Measurements from ENCODE around the gene AP4S1. TPM values are rescaled to one million over a fixed set of nuclear protein-coding genes. Genes with fewer than 3 reads are reported as not detected.
"Not testable (repeated sequence)": the region's sequence is repeated elsewhere in the genome, so short reads cannot be mapped to it uniquely, and the experiment has no call there.

AP4S1 gene
- polyA plus RNA-seq, 3 donors: 2.4 to 7.4 (median 3.0) TPM

- 86 to 91% (median 87%) methylated on average over 3 of the region's 3 CpGs for WGBS, 3 donors
- no peak overlapping the region for H3K27ac ChIP-seq (ENCODE audit: low read depth, low read length)
Measured at GRCh38 chr14:31069343-31069742, 43.9 kb downstream of the AP4S1 start.

DNA sequence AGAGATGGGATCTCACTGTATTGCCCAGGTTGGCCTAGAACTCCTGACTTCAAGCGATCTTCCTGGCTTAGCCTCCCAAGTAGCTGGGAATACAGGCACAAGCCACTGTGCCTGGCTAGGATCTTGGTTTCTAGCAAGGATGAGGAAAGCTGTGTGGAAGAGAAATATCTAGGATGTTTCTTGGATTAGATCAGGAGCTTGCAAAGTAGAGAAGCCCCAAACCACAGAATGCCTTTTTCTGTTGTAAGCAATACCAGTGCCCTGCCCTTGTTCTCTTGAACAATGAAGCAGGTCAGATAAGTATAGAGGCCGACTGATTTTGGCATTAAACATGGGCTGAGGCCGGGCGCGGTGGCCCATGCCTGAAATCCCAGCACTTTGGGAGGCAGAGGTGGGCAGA, 45.0 kb downstream of the AP4S1 start:
- H3K27ac ChIP-seq (ENCODE audit: low read depth, low read length): no peak overlapping the region
- 93 to 96% (median 95%) methylated on average over 5 of the region's 5 CpGs for WGBS, 3 donors

- no peak overlapping the region for H3K27ac ChIP-seq (ENCODE audit: low read depth, low read length)
- WGBS, 3 donors: 91 to 100% (median 95%) methylated on average over 2 of the region's 2 CpGs
Measured at GRCh38 chr14:31071151-31071550, 45.7 kb downstream of the AP4S1 start.

GRCh38 chr14:31075144-31075543, 49.7 kb downstream of the AP4S1 start:
- WGBS, 3 donors: 94 to 96% (median 96%) methylated on average over 2 of the region's 2 CpGs

GRCh38 chr14:31078766-31079165, 53.3 kb downstream of the AP4S1 start:
- 35 to 58% (median 44%) methylated on average over 2 of the region's 2 CpGs for WGBS, 3 donors
- H3K27ac ChIP-seq (ENCODE audit: low read depth, low read length): no peak overlapping the region

More at GRCh38 chr14:31075144-31075543, 49.7 kb downstream of the AP4S1 start:
- no peak overlapping the region for H3K27ac ChIP-seq (ENCODE audit: low read depth, low read length)

GRCh38 chr14:31080056-31080455, 54.6 kb downstream of the AP4S1 start:
- 53 to 65% (median 57%) methylated on average over 3 of the region's 3 CpGs for WGBS, 3 donors
- no peak overlapping the region for H3K27ac ChIP-seq (ENCODE audit: low read depth, low read length)

DNA sequence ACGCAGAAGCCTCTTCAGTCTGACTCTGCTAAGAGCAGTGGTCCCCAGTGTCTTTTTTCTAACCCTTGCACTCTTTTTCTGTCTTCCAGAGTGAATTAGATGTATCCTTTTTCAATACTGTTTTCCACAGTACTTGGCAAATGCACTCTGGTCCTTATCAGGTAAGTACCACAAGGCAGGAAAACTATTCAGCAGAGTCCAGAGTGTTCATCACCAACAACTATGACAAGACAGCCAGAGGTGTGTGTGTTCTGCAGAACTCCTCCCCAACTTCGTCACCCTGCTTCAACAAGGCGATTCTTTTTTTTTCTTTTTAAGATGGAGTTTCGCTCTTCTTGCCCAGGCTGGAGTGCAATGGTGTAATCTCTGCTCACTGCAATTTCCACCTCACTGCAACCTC, 55.0 kb downstream of the AP4S1 start:
- WGBS, 3 donors: 87 to 89% (median 89%) methylated on average over 4 of the region's 4 CpGs

DNA sequence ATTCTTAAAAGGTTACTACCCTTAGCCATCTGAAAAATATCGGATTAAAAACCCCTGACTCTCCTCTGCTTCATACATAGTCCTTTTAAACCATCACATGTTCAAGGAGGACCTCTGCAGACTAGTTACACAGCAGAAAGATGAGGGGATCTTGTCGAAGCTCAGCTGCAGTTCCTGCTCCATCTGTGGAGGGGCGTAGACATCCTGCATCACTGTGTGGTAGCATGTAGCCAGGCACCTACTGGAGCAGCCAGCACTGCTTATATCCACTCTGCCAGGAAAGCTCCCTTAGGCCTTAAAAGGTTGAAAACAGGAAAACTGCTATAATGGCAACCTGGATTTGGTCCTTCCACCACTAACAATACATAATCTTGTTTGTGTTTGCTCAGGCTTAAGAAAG, 58.3 kb downstream of the AP4S1 start:
- WGBS, 3 donors: 84 to 93% (median 89%) methylated on average over 3 of the region's 3 CpGs
- H3K27ac ChIP-seq (ENCODE audit: low read depth, low read length): no peak overlapping the region

More for the DNA sequence above, 55.0 kb downstream of the AP4S1 start:
- no peak overlapping the region for H3K27ac ChIP-seq (ENCODE audit: low read depth, low read length)

DNA sequence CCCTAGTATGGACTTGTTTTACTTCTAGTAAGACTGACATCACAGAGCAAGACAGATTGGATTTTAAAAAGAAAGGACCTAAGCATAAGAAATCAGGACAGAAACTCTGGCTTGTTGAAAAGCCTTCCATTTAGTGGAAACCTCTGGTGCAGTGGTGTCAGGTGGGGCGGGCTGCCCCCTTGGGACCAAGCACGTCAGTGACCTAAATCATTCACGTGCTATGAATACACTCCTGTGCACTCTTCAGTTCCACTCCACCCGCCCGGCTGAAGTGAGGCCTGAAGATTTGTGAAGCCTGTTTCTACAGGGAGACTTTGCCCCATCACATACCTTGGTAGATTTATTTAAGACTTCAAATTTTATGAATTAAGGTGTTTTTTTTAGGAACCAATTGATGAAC, 58.9 kb downstream of the AP4S1 start:
- no peak overlapping the region for H3K27ac ChIP-seq (ENCODE audit: low read depth, low read length)
- WGBS, 3 donors: 87 to 88% (median 88%) methylated on average over 5 of the region's 5 CpGs

DNA sequence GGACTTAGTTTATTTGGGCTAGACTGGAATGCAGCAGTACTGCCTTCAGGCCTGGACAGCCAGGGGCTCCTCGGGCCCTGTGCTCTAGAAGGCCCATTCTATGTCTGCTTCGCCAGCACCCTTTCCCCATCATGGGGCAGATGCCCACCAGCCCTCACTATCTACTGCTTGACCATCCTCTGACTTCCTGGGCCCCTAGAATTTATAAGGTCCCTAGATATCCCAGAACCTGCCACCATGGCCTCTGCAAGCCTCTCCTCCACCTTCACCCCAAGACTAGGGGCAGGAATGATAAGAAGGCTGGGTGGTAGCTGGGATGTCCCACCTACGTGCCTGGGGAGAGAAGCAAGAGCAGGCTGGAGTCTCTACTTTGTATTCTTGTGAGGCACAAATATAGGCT, 59.6 kb downstream of the AP4S1 start:
- H3K27ac ChIP-seq (ENCODE audit: low read depth, low read length): no peak overlapping the region
- 95 to 100% (median 100%) methylated on average over 3 of the region's 3 CpGs for WGBS, 3 donors

- 79 to 95% (median 87%) methylated on average over 9 of the region's 9 CpGs for WGBS, 3 donors
- H3K27ac ChIP-seq (ENCODE audit: low read depth, low read length): not testable (repeated sequence)
Measured at GRCh38 chr14:31086466-31086865, 61.0 kb downstream of the AP4S1 start.

- H3K27ac ChIP-seq (ENCODE audit: low read depth, low read length): no peak overlapping the region
- 38 to 65% (median 60%) methylated on average over 5 of the region's 5 CpGs for WGBS, 3 donors
Measured at GRCh38 chr14:31090883-31091764, 65.7 kb downstream of the AP4S1 start.

- 51 to 92% (median 88%) methylated on average over 2 of the region's 2 CpGs for WGBS, 3 donors
- H3K27ac ChIP-seq (ENCODE audit: low read depth, low read length): no peak overlapping the region
Measured at GRCh38 chr14:31092160-31092708, 66.8 kb downstream of the AP4S1 start.

GRCh38 chr14:31093884-31094839, 68.7 kb downstream of the AP4S1 start:
- 88 to 95% (median 94%) methylated on average over 10 of the region's 10 CpGs for WGBS, 3 donors
- not testable (repeated sequence) for H3K27ac ChIP-seq (ENCODE audit: low read depth, low read length)

- 96 to 98% (median 97%) methylated on average over 8 of the region's 8 CpGs for WGBS, 3 donors
Measured at GRCh38 chr14:31095817-31096216, 70.4 kb downstream of the AP4S1 start.

DNA sequence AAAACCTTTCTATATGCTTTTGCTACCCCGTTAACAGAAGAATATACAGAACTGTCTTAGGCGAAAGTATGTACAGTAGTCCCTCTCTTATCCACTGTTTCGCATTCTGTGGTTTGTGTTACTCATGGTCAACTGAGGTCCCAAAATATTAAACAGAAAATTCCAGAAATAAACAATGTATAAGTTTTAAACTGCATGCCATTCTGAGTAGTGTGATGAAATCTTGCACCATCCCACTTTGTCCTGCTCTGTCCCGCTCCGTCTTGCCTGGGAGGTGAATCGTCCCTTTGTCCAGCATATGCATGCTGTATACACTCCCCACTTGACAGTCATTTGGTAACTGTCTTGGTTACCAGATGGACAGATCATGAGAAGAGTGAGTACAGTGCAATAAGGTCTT, 70.8 kb downstream of the AP4S1 start:
- H3K27ac ChIP-seq (ENCODE audit: low read depth, low read length): no peak overlapping the region
- 93 to 96% (median 96%) methylated on average over 6 of the region's 6 CpGs for WGBS, 3 donors

More at GRCh38 chr14:31095817-31096216, 70.4 kb downstream of the AP4S1 start:
- H3K27ac ChIP-seq (ENCODE audit: low read depth, low read length): not testable (repeated sequence)

DNA sequence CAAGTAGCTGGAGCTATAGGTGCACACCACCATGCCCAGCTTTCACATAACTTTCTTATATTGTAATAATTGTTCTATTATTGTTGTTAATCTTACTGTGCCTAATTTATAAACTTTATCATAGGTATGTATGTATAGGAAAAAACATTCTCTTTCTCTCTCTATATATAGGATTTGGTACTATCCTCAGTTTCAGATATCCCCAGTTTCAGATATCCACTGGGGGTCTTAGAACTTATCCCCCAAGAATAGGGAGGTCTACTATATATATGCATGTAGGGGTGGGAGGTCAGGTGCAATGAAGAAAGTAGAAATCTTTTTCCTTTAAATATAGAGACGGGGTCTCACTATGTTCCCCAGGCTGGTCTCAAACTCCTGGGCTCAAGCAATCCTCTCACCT, 71.6 kb downstream of the AP4S1 start:
- 94 to 100% (median 100%) methylated on average over 1 of the region's 1 CpG for WGBS, 3 donors
- no peak overlapping the region for H3K27ac ChIP-seq (ENCODE audit: low read depth, low read length)

GRCh38 chr14:31106768-31107167, 81.3 kb downstream of the AP4S1 start:
- H3K27ac ChIP-seq (ENCODE audit: low read depth, low read length): no peak overlapping the region
- WGBS, 3 donors: 87 to 92% (median 91%) methylated on average over 3 of the region's 3 CpGs

DNA sequence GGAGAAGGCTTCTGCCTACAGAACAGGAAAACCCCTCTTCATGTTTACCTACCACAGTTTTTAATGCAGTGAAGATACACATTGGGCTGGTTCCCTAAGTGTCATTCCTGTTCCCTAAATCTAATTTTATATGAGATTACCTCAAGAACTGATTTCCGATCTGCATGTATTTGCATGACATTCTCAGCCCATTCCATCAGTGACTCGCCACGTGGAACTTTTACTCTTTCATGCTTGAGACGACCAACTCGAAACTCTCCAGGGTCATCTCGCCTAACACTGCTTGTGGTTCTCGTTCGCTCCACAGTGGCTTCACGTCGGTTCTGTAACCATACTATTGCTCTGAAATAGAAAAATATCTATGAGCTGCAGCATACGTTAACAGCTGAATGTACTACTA, 83.8 kb downstream of the AP4S1 start:
- WGBS, 3 donors: 92 to 95% (median 93%) methylated on average over 11 of the region's 11 CpGs

More for the DNA sequence above, 83.8 kb downstream of the AP4S1 start:
- no peak overlapping the region for H3K27ac ChIP-seq (ENCODE audit: low read depth, low read length)
